Suprapubic skin (tissue), 4 donors: ENCODE data around the gene TBC1D22A.

ENCODE experiments used
- EP300 ChIP-seq: sonication (generic); formaldehyde crosslinking; IDR thresholded peaks from one replicate; pipeline ENCODE4 v1.6.1; 2017; ENCODE audit warnings: antibody characterized with exemption
- POLR2A ChIP-seq, 2 donors: fragments of 450-650 bp; IDR thresholded peaks; one replicate each; pipeline ENCODE4 v1.6.1; 2017; ENCODE audit warnings: antibody characterized with exemption in 2 of 2, mild to moderate bottlenecking in 2 of 2, moderate library complexity in 2 of 2
- POLR2AphosphoS5 ChIP-seq, 3 donors: sonication (generic); formaldehyde crosslinking; IDR thresholded peaks; one replicate each; pipeline ENCODE4 v1.6.1; 2017; ENCODE audit warnings: antibody characterized with exemption in 3 of 3
- TF ChIP-seq, protein P1 (sequence below), 2 donors: fragments of 200-600 bp in 1 of 2; fragments of 450-650 bp in 1 of 2; sonication (generic) in 1 of 2; IDR thresholded peaks; one replicate each; pipeline ENCODE4 v1.5.1; 2016 to 2019; ENCODE audit warnings: antibody characterized with exemption in 2 of 2, mild to moderate bottlenecking in 1 of 2, moderate library complexity in 1 of 2

- TF ChIP-seq, protein P1, sequence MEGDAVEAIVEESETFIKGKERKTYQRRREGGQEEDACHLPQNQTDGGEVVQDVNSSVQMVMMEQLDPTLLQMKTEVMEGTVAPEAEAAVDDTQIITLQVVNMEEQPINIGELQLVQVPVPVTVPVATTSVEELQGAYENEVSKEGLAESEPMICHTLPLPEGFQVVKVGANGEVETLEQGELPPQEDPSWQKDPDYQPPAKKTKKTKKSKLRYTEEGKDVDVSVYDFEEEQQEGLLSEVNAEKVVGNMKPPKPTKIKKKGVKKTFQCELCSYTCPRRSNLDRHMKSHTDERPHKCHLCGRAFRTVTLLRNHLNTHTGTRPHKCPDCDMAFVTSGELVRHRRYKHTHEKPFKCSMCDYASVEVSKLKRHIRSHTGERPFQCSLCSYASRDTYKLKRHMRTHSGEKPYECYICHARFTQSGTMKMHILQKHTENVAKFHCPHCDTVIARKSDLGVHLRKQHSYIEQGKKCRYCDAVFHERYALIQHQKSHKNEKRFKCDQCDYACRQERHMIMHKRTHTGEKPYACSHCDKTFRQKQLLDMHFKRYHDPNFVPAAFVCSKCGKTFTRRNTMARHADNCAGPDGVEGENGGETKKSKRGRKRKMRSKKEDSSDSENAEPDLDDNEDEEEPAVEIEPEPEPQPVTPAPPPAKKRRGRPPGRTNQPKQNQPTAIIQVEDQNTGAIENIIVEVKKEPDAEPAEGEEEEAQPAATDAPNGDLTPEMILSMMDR (IDR thresholded peaks at IDR 0.05), result no peak
- TF ChIP-seq EP300, result no peak
- no peak for TF ChIP-seq POLR2A (IDR thresholded peaks at IDR 0.05)
- TF ChIP-seq POLR2AphosphoS5 (IDR thresholded peaks at IDR 0.05), result no peak
These were observed 396.0 kb downstream of the TBC1D22A start for GRCh38 chr22:47158457-47158856.
